Left ventricle myocardium superior (tissue), 1 donor: ENCODE measurements around the gene MYMX. TPM values are rescaled to one million over a fixed set of nuclear protein-coding genes. Genes with fewer than 3 reads are reported as not detected.
"Not testable (repeated sequence)": the region's sequence is repeated elsewhere in the genome, so short reads cannot be mapped to it uniquely, and the experiment has no call there.

Source experiments
- ATAC-seq: fragments of 200-7000 bp; cut with Tn5 transposase; one replicate; pipeline ENCODE4 v1.9.1; 2020; ENCODE audit warnings: mild to moderate bottlenecking, moderate library complexity
- DNase-seq: peaks from one replicate; pipeline ENCODE4 v3.0.0-alpha.2; 2020
- intact Hi-C: fragments of 100-400 bp; cut with micrococcal nuclease; formaldehyde crosslinking; loops from one replicate; pipeline ENCODE4 v1.11.0; 2022
- total RNA-seq: library from RNA; stranded (reverse); fragmentation: NEBNext Ultra II Directional; extraction: Animal tissue kit (Norgen Biotek cat#: 25700); gene quantifications from one replicate; pipeline ENCODE4 v1.2.1, GENCODE V29; 2021
- donor health status: DM: no; HTN: yes; CAD: no; lungs with severe emphysema.

MYMX gene
- total RNA-seq, 1 donor from 2014 or later = 0.67 TPM

- DNase-seq, intact Hi-C loops, ATAC-seq: not testable (repeated sequence)
Measured at GRCh38 chr6:44185356-44185755, 31.4 kb upstream of the MYMX start.

GRCh38 chr6:44185953-44186634, 30.6 kb upstream of the MYMX start:
- ATAC-seq (no peak), DNase-seq (no peak)
- intact Hi-C loops = no loop called here

GRCh38 chr6:44186635-44187025, 30.1 kb upstream of the MYMX start:
- intact Hi-C loops = no loop called here
- DNase-seq (no peak), ATAC-seq (peak; percentile 47)

DNA sequence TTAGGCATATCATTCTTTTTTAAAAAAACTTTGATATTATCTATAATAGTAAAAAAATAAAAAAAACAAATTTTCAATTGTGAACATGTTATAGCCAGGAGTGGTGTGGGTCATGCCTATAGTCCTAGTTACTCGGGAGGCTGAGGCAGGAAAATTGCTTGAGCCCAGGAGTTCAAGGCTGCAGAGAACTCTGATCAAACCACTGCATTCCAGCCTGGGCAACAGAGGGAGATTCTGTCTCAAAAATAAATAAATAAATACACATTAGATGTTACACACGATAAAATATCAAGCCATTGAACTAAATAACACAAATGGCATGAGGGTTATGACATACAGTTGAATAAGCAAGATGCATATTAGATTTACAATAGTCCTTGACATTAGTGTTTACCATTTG, 27.9 kb upstream of the MYMX start:
- DNase-seq (no peak), ATAC-seq (no peak)
- intact Hi-C loops = no loop called here

DNA sequence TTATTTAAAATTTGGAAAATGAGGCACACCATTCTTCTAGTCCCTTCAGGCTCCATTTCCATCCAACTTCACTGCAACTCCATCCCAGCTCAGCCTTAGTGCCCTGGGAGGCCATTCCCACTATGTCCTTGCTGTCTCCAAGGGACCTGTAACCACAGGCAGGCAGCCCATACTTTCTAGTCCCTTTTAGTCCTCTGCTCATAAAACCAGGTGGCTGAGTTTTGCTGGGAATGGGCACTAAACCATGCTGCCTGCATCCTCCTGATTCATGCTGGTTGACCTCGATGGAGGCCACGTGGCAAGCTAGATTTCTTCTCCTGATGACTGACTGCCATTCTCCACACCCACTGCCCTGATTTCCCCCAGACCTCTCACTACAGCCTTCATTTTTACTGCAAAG, 27.5 kb upstream of the MYMX start:
- DNase-seq (no peak), ATAC-seq (no peak)
- intact Hi-C loops = no loop called here

DNA sequence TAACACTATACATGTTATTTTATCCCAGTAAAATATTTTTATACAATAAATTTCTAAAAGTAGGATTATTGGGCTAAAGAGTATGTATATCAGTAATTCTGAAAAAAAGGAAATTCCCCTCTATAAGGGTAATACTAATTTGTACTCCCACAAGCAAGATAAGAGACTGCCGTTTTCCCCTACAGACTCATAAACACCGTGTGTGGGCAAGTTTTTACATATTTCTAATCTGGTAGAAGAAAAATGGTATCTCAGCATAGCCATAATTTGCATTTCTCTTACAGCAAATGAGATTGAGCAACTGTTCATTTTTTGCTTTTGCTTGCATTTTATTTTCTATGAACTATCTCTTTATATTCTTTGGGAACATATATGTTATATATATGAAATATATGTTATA, 26.0 kb upstream of the MYMX start:
- no peak for ATAC-seq
- intact Hi-C loops = no loop called here
- no peak for DNase-seq

DNA sequence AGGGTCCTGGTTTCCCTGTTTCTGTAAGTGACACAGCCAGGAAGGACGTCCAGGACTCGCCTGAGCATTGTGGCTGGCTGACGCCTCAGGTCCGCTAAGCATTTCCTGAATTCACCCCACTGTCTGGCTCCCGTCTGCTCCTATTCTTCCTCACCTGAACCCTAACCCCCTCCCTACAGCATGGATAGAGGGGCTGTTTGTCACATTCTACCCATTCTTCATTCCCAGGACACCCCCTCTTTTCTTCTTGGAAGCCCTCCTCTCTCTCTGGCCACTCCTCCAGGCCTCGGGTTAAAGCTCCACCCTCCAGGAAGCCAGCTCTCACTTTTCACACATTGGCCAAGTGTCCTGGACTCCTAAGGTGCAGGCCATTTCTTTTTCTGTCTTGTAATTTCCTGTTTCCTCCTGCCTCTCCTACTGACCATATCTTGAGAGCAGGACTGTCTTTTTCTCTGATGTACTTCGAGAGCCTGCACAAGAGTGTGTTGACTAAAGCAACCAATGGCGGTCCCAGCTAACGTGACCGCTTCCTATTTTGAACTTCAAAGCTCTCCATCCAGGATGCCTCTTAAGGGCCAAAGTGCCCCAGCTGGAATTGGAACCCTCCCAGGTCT, 24.2 kb upstream of the MYMX start:
- no peak for DNase-seq
- intact Hi-C loops = no loop called here
- peak; percentile 49 for ATAC-seq

- DNase-seq = no peak
- ATAC-seq = no peak
- intact Hi-C loops = no loop called here
Measured at GRCh38 chr6:44193307-44193910, 23.3 kb upstream of the MYMX start.

DNA sequence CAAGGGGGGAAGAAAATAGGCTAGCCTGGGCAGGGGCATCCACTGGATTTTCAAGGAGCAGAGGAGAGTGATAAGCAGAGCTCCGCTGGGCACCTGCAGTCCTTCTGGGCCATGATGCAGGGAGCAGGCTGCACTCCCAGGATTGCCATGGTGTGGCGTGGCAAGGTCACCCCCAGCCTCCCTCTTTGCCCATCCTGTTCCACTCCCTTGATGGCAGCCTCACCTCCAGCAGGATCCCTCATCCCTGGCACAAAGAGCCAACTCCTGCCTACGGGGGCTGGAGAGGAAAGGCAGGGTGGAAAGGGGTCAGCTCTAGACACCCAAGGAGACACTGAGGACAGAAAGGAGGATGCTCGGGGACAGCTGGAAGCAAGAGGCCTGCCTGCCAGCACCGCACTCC, 22.4 kb upstream of the MYMX start:
- ATAC-seq = no peak
- no peak for DNase-seq
- intact Hi-C loops = no loop called here

- DNase-seq, ATAC-seq, intact Hi-C loops: not testable (repeated sequence)
Measured at GRCh38 chr6:44196351-44196750, 20.4 kb upstream of the MYMX start.

DNA sequence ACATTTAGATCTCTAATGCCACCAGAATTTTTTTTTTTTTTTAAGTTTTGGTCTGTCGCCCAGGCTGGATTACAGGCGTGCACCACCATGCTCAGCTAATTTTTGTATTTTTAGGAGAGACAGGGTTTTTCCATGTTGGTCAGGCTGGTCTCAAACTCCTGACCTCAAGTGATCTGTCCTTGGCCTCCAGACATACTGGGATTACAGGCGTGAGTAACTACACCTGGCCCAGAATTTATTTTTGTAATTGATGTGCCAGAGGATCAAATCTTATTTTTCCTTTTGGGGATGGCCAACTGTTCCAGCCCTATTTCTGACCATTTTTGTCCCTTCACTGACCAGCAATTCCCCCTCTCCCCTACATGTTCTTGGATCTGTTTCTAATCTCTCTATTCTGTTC, 18.0 kb upstream of the MYMX start:
- ATAC-seq (no peak), DNase-seq (no peak)
- intact Hi-C loops = no loop called here

DNA sequence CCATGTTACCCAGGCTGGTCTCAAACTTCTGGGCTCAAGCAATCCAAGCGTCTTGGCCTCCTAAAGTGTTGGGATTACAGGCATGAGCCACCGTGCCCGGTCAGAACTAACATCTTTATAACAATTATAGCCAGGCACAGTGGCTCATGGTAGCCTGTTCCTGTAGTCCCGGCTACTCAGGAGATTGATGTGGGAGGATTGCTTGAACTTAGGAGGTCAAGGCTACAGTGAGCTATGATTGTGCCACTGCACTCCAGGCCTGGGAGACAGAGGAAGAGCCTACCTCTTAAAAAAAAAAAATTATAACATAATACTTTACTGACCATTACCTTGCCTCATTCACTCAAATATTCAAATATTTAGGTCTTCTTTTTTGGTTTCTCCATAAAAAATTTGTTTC, 16.8 kb upstream of the MYMX start:
- no peak for ATAC-seq
- no peak for DNase-seq
- intact Hi-C loops = no loop called here

- DNase-seq (peak; percentile 11), ATAC-seq (no peak)
Measured at GRCh38 chr6:44201200-44201599, 15.5 kb upstream of the MYMX start.

DNA sequence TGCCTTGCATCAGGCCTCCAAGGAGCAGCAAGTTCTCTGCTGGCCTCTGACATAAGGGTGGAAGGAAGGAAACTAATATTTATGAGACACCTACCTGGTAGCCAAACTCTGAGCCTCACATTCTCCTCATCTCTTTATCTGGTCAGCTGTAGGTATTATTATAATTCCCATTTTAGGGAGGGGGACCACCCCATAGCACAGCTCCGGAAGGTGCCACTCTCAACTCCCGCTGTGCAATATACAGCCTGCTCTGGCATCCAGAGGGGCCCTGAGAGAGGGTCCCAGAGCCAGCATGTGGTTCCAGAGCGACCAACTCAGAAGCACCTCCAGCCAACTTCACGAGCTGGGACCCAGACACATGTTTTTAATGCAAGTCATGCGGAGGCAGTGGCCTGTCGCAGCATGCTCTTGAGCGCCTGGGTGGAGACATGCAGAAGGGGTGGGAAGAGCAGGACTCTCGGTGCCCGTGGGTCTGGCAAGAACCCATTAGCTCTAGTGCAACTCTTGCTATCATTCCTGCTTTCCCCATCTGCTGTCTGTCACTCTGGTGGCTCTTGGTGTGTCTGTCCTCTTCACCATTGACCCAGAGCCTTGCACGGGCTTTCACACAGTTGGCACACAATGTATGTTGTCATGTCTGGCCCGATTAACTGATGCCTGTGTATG, 15.0 kb upstream of the MYMX start:
- intact Hi-C loops = no loop called here
- DNase-seq (peak; percentile 20), ATAC-seq (no peak)

More at GRCh38 chr6:44201200-44201599, 15.5 kb upstream of the MYMX start:
- intact Hi-C loops = no loop called here

GRCh38 chr6:44202332-44202971, 14.3 kb upstream of the MYMX start:
- intact Hi-C loops = no loop called here
- ATAC-seq (peak; percentile 56), DNase-seq (peak; percentile 29)

GRCh38 chr6:44202972-44203750, 13.6 kb upstream of the MYMX start:
- intact Hi-C loops = no loop called here
- ATAC-seq = no peak
- peak; percentile 11 for DNase-seq

GRCh38 chr6:44203955-44204354, 12.8 kb upstream of the MYMX start:
- no peak for ATAC-seq
- intact Hi-C loops = no loop called here
- DNase-seq = no peak

- intact Hi-C loops = no loop called here
- DNase-seq (no peak), ATAC-seq (no peak)
Measured at GRCh38 chr6:44207966-44208365, 8.8 kb upstream of the MYMX start.

DNA sequence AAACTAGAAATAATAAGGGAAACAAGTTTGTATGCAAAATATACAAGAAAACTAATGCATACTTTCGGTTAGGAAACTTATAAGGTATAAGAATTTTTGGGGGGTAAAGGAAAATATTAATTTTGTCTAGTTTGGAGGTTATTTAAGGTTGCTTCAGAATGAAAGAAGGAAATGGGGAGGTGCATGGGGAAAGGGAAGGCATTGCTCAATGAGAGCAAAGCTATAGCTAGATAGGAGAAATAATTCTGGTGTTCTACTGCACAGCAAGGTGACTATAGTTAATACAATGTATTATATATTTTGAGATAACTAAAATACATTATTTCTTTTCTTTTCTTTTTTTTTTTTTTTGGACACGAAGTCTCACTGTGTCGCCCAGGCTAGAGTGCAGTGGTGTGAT, 5.4 kb upstream of the MYMX start:
- intact Hi-C loops = no loop called here
- no peak for ATAC-seq

More for the DNA sequence above, 5.4 kb upstream of the MYMX start:
- DNase-seq = no peak
